ENCODE measurements around the gene TMEM200B. TPM values are rescaled to one million over a fixed set of nuclear protein-coding genes. Genes with fewer than 3 reads are reported as not detected.
"Not testable (repeated sequence)": the region's sequence is repeated elsewhere in the genome, so short reads cannot be mapped to it uniquely, and the experiment has no call there.

TMEM200B gene
- total RNA-seq, 1 donor from 2014 or later, result not detected

GRCh38 chr1:29090937-29091618 is 32.6 kb downstream of the TMEM200B start:
- Mint-ChIP-seq H3K4me3 (no peak overlapping the region), H3K36me3 (ENCODE audit: low read depth) (peaks cover 61% of the 10 kb centered on the region), H3K27me3 (no peaks in the 10 kb centered on the region), H3K4me1 (no peaks in the 10 kb centered on the region), H3K9me3 (peaks cover 4% of the 10 kb centered on the region), H3K27ac (no peak overlapping the region)
- DNase-seq (no peak), ATAC-seq (ENCODE audit: low read depth) (no peak)
- ChIA-PET CTCF (no interaction called here), POLR2A (no interaction called here)
- no peak for TF ChIP-seq CTCF (IDR thresholded peaks at IDR 0.05)
- intact Hi-C loops (cut with micrococcal nuclease), result no loop called here

GRCh38 chr1:29084196-29084521 is 39.5 kb downstream of the TMEM200B start:
- CTCF ChIA-PET, result no interaction called here
- Mint-ChIP-seq H3K27me3 (no peaks in the 10 kb centered on the region), H3K4me3 (no peak overlapping the region), H3K4me1 (no peaks in the 10 kb centered on the region), H3K27ac (no peak overlapping the region), H3K36me3 (ENCODE audit: low read depth) (peaks cover 28% of the 10 kb centered on the region), H3K9me3 (no peaks in the 10 kb centered on the region)
- ATAC-seq (ENCODE audit: low read depth) (no peak), DNase-seq (no peak)
- no peak for TF ChIP-seq CTCF (IDR thresholded peaks at IDR 0.05)
- POLR2A ChIA-PET, result no interaction called here
- intact Hi-C loops (cut with micrococcal nuclease), result no loop called here

- Mint-ChIP-seq H3K4me3 (no peak overlapping the region), H3K27ac (no peak overlapping the region), H3K9me3 (no peaks in the 10 kb centered on the region), H3K4me1 (no peaks in the 10 kb centered on the region), H3K27me3 (no peaks in the 10 kb centered on the region), H3K36me3 (ENCODE audit: low read depth) (peaks cover 27% of the 10 kb centered on the region)
- no peak for TF ChIP-seq CTCF (IDR thresholded peaks at IDR 0.05)
- ChIA-PET CTCF (no interaction called here), POLR2A (no interaction called here)
- DNase-seq, result no peak
- no peak for ATAC-seq (ENCODE audit: low read depth)
- intact Hi-C loops (cut with micrococcal nuclease), result no loop called here
These were observed 40.1 kb downstream of the TMEM200B start for GRCh38 chr1:29083317-29084195.

GRCh38 chr1:29082519-29082918 is 41.2 kb downstream of the TMEM200B start:
- no peaks in the 10 kb centered on the region for H3K27me3 Mint-ChIP-seq
- intact Hi-C loops (cut with micrococcal nuclease), result no loop called here
- TF ChIP-seq CTCF (IDR thresholded peaks at IDR 0.05), result no peak
- DNase-seq (no peak), ATAC-seq (ENCODE audit: low read depth) (no peak)
- no peak overlapping the region for H3K4me3 Mint-ChIP-seq
- H3K36me3 Mint-ChIP-seq (ENCODE audit: low read depth), result peaks cover 28% of the 10 kb centered on the region
- CTCF ChIA-PET, result no interaction called here
- H3K27ac Mint-ChIP-seq, result no peak overlapping the region
- H3K9me3 Mint-ChIP-seq, result no peaks in the 10 kb centered on the region
- POLR2A ChIA-PET, result no interaction called here
- no peaks in the 10 kb centered on the region for H3K4me1 Mint-ChIP-seq

GRCh38 chr1:29081201-29081600 is 42.5 kb downstream of the TMEM200B start:
- POLR2A ChIA-PET, result no interaction called here
- H3K36me3 Mint-ChIP-seq (ENCODE audit: low read depth), result peaks cover 37% of the 10 kb centered on the region
- no peak overlapping the region for H3K4me3 Mint-ChIP-seq
- intact Hi-C loops (cut with micrococcal nuclease), result no loop called here
- DNase-seq, result no peak
- TF ChIP-seq CTCF (IDR thresholded peaks at IDR 0.05), result no peak
- CTCF ChIA-PET, result interaction anchor here (1.3 kb wide), 1 partner anchor 121 kb away, joined by 3 read pairs; no protein-coding TSS in a partner anchor
- H3K9me3 Mint-ChIP-seq, result no peaks in the 10 kb centered on the region
- no peaks in the 10 kb centered on the region for H3K27me3 Mint-ChIP-seq
- H3K27ac Mint-ChIP-seq, result no peak overlapping the region
- ATAC-seq (ENCODE audit: low read depth), result no peak
- no peaks in the 10 kb centered on the region for H3K4me1 Mint-ChIP-seq

GRCh38 chr1:29079916-29080629 is 43.6 kb downstream of the TMEM200B start:
- H3K4me3 Mint-ChIP-seq; H3K9me3 Mint-ChIP-seq; DNase-seq; H3K4me1 Mint-ChIP-seq; H3K27me3 Mint-ChIP-seq; ATAC-seq (ENCODE audit: low read depth); H3K27ac Mint-ChIP-seq; POLR2A ChIA-PET; intact Hi-C loops (cut with micrococcal nuclease); CTCF ChIA-PET: not testable (repeated sequence)
- H3K36me3 Mint-ChIP-seq (ENCODE audit: low read depth), result peaks cover 40% of the 10 kb centered on the region

Measured in activated B cell treated with CpG ODN at 0.5 μM for 24 hours (primary cell).